Mammary epithelial cell (primary cell): ENCODE data around the gene MARS1.

ENCODE experiments used
- CTCF ChIP-seq, 2 donors: IDR thresholded peaks in 1 of 2; conservative IDR thresholded peaks in 1 of 2; 2 replicates each; pipeline ENCODE4 v1.5.1; 2011 to 2012; ENCODE audit warnings: inconsistent platforms in 2 of 2, low read length in 2 of 2, mild to moderate bottlenecking in 2 of 2, control low read depth in 1 of 2, low read depth in 1 of 2; ENCODE audit not compliant: insufficient read depth in 1 of 2; ENCODE audit errors: extremely low read depth in 1 of 2
- EZH2 ChIP-seq: IDR thresholded peaks from 2 replicates; pipeline ENCODE4 v1.6.1; 2012; ENCODE audit warnings: low read length, inconsistent platforms, borderline replicate concordance

- TF ChIP-seq CTCF (conservative IDR thresholded peaks at IDR 0.05 in 1 of 2, IDR thresholded peaks at IDR 0.05 in 1 of 2; ENCODE audit: extremely low read depth in 1 of 2, insufficient read depth in 1 of 2, low read depth in 1 of 2, low read length in 2 of 2), result no peak
- no peak for TF ChIP-seq EZH2
Measured at GRCh38 chr12:57458665-57459054, 29.2 kb upstream of the MARS1 start.
